ENCODE data around the gene USP34.

The USP34 gene

DNA sequence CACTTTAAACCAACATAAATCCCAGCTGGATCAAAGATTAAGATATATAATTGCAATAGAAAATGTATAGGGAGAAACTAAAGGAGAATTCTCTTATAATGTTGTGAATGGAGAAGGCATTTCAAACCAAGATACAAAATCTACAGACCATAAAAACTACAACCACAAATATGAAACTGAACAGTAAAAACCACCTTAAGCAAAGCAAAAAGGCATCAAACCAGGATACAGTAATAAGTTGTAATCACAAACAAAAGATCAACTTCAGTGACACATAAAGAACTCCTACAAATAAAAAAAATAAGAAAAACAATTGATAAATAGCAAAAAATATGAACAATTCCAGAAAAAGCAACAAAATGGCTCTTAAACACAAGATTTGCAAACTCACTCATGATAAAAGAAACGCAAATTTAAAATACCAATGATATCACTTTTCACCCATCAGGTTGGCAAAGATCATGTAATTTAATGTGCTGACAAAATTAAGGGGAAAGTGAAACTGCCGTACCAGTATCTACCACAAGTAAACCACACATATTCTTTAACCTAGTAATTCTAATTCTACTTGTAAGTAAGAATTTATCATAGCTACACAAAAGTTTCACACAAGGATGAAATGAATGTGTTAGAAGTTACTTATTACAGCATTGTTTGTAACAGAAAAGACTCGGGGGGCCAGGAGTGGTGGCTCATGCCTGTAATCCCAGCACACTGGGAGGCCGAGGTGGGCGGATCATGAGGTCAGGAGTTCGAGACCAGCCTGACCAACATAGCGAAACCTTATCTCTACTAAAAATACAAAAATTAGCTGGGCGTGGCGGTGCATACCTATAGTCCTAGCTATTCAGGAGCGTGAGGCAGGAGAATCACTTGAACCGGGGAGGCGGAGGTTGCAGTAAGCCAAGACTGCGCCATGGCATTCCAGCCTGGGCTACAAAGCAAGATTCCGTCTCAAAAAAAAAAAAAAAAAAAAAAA, 101.9 kb downstream of the USP34 start:
- no peak for DNase-seq

GRCh38 chr2:61367177-61367576, 103.7 kb downstream of the USP34 start:
- no peak for DNase-seq

- no peak for DNase-seq
Measured at GRCh38 chr2:61363580-61363979, 107.3 kb downstream of the USP34 start.

- no peak for DNase-seq
Measured at GRCh38 chr2:61362873-61363272, 108.0 kb downstream of the USP34 start.

DNA sequence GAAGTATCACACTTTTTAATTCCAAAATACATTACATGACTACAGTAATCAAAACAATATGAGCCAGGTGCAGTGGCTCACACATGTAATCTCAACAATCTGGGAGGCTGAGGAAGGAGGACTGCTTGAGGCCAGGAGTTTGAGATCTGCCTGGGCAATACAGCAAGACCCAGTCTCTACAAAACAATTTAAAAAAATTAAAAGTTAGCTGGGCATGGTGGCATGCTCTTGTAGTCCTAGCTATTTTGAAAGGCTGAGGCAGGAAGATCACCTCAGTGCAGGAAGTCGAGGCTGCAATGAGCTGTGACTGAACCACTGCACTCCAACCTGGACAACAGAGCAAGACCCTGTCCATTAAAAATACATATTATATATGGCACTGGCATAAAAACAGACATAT, 109.8 kb downstream of the USP34 start:
- DNase-seq = no peak

GRCh38 chr2:61359058-61359457, 111.8 kb downstream of the USP34 start:
- DNase-seq = no peak

DNA sequence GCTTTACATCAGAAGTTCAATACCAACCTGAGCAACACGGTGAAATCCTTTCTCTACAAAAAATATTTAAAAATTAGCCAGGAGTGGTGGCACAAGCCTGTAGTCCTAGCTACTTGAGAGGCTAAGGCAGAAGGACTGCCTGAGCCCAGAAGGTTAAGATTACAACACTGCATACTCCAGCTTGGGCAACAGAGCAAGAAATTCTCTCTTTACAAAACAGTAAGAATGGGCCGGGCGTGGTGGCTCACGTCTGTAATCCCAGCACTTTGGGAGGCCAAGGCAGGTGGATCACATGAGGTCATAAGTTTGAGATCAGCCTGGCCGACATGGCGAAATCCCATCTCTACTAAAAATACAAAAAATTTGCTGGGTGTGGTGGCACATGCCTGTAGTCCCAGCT, 113.2 kb downstream of the USP34 start:
- no peak for DNase-seq

GRCh38 chr2:61356958-61357350, 113.9 kb downstream of the USP34 start:
- DNase-seq = no peak

DNA sequence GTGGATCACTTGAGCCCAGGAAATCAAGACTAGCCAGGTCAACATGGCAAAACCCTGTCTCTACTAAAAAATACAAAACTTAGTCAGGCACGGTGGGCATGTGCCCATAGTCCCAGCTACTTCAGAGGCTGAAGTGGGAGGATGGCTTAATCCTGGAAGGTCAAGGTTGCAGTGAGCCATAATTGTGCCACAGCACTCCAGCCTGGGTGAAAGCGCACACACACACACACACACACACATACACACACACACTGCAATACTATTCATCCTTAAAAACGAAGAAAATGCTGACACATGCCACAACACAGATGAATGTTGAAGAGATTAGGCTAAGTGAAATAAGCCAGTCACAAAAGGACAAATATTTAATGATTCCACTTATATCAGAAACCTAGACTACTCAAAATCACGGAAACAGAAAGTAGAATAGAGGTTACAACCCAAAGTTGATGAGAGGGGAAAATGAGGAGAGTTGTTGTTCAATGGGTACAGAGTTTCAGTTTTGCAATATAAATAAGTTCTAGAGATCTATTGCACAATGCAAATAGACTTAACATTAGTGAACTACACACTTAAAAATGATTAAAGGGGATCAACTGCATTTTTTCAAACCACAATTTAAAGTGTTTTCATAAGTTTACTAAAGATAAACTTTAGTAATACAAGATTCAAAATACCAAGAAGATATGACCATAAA, 114.5 kb downstream of the USP34 start:
- DNase-seq = no peak

- DNase-seq = no peak
Measured at GRCh38 chr2:61354543-61355197, 116.2 kb downstream of the USP34 start.

- no peak for DNase-seq
Measured at GRCh38 chr2:61353909-61354308, 117.0 kb downstream of the USP34 start.

DNA sequence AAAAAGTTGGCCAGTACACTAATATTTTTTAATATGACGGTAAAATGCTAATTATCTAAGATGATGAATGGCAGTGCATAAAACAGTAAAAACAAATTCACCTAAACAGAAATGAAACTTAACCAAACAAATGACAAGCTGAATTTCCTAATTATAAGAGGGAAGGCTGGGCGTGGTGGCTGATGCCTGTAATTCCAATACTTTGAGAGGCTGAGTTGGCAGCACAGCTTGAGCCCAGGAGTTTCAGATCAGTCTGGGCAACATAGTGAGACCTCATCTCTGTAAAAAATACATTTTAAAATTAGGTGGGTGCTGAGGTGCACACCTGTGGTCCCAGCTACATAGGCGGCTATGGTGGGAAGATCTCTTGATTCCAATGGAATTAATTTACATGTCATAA, 120.1 kb downstream of the USP34 start:
- DNase-seq = no peak

GRCh38 chr2:61343141-61343540, 127.7 kb downstream of the USP34 start:
- no peak for DNase-seq

GRCh38 chr2:61340242-61340641, 130.6 kb downstream of the USP34 start:
- no peak for DNase-seq

DNA sequence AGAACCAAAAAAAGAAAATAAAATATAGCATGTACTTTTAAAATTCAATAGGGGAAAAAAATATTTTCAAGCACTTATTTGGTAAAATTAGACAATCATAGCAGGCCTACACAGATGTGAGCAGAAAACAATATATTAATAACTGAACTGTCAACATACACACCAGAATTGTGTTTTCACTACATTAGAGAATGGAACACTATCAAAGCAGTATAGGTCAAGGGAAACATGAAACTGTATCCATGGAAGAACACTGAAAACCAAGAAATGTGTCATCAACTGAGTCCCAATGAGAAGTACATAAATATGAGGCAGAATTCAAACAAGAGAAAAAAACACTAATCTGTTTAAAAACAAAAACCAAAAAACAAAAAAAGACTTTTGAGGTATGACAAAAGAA, 132.4 kb downstream of the USP34 start:
- DNase-seq = no peak

GRCh38 chr2:61335187-61335586, 135.7 kb downstream of the USP34 start:
- no peak for DNase-seq

DNA sequence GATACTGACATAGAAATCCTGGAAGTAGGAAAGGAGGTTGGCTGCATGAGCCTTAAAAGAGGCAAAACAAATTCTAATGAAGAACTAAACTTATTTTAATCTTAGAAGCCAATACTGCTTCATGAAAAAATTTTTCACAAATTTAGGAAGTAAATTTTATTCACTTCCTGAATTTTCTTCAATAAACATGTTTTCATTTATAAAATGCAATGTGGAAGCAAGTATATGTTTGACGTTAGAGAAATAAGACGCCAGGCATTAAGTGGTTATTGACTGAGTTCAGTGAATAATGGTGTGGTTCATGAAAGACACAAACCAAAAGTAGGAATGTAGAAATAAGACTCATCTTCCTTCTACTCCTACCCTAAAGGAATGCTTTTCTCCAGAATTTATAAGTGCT, 136.4 kb downstream of the USP34 start:
- DNase-seq = no peak

DNA sequence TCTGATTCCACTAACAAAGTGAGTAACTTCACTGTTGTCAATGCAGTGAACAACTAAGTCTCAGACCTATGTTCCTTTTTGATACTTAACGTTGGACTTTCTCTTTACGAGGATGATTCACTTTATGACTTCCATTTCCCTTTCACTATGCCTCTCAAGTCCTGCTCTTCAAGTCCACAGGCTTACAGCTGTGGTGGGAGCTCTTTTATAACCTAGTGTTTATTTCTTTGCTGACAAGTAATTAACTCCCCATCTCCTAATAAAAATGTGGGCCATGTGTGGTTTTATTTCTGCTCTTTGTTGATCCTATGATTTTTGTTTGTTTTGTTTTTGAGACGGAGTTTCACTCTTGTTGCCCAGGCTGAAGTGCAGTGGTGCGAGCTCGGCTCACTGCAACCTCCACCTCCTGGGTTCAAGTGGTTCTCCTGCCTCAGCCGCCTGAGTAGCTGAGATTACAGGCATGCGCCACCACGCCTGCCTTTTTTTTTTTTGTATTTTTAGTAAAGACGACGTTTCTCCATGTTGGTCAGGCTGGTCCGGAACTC, 142.1 kb downstream of the USP34 start:
- DNase-seq = no peak

GRCh38 chr2:61327173-61327572, 143.7 kb downstream of the USP34 start:
- no peak for DNase-seq

DNA sequence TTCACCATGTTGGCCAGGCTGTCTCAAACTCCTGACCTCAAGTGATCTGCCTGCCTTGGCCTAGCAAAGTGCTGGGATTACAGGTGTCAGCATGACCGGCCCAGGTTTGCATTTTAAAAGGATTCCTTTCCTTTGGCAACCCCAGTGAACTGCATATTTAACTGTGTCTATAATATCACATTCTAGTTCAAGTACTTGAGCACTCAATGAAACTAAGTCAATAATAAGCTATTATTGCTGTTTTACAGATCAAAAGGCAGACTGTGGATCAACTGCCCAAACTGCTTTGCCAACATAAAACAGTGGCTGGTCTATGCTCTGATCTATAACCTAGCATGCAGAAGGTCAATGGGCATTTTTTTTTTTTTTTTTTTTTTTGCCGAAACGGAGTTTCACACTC, 144.5 kb downstream of the USP34 start:
- DNase-seq = no peak

DNA sequence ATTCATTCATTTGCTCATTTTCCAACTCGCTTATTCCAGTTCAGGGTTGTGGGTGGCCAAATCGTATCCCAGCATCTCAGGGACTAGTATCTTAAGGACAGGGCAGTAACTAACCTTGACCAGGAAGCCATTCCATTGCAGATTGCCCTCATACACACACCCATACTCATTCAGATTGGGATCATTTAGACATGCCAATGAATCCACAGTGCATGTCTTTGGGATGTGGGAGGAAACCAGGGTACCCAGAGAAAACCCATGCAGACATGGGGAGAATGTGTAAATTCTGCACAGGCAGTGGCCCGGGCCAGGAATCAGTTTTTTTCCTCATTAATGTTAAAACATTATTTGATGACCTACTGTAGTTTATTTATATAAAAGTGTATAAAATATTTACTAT, 150.7 kb downstream of the USP34 start:
- no peak for DNase-seq

DNA sequence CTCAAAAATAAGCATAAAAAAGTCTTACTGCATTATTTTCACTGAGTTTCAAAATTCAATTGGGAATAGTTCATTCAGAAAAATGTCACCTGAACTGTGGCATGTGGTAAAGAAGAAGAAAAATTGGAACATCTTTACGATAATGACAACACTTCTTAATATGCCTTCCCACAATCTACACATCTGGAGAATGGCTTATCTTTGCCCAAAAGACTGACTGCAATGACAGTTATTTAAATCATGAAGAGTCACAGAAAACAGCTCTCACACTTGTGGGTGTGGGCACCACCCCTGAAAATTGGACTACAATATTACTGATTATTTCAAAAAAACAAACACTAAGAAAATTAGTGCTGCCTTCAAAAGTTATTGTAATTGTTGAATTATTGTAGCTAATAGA, 152.3 kb downstream of the USP34 start:
- DNase-seq = no peak

GRCh38 chr2:61295981-61296380, 174.9 kb downstream of the USP34 start:
- DNase-seq = no peak
